ENCODE measurements around the gene DUSP8. TPM values are rescaled to one million over a fixed set of nuclear protein-coding genes. Genes with fewer than 3 reads are reported as not detected.

DUSP8 gene
- total and polyA plus RNA-seq, 2 of the 8 experiments (the other 6 are each of a cell fraction or from before 2014, with no cell fraction given): 2.8 to 3.6 TPM

DNA sequence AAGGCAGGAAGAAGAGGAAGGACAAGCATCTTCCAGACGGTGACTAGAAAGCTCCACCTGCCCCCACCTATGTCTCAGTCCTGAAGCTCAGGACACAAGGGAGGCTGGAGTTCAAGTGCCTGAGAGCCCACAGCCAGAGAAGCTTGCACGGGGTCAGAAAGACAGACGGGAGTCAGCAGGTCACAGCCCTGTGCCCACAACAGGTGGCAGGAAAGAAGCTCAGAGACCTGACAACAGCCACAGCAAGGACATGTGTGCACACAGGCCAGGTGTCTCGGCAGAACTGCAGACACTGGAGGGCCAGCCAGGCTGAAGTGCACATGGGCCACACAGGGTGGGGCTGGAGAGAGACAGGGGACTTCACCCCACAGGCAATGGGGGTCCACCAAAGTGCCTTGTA, 48.3 kb downstream of the DUSP8 start:
- Histone ChIP-seq H3K79me2 (ENCODE audit: control insufficient read depth in 1 of 2, insufficient read depth in 2 of 2, low read length in 2 of 2) (peaks cover 0 to 25% of the 10 kb centered on the region in 2 experiments; a peak in 1 of 4 replicates), H2BK120ac (replicated peaks; ENCODE audit: low read depth, low read length) (no peak overlapping the region), H3K27ac (ENCODE audit: low read depth, low read length) (no peak overlapping the region), H3K18ac (ENCODE audit: extremely low read depth, low read length) (no peak overlapping the region), H3K23me2 (ENCODE audit: low read depth, low read length) (no peaks in the 10 kb centered on the region), H3K9ac (replicated peaks in 1 of 4; ENCODE audit: extremely low read depth in 1 of 4, low read depth in 3 of 4, low read length in 3 of 4) (no peak overlapping the region), H3K27me3 (replicated peaks in 1 of 4; ENCODE audit: control insufficient read depth in 3 of 4, extremely low read depth in 1 of 4, insufficient read depth in 3 of 4, low read length in 3 of 4) (no peaks in the 10 kb centered on the region), H4K91ac (replicated peaks; ENCODE audit: insufficient read length, low read length) (no peak overlapping the region), H3K36me3 (ENCODE audit: control insufficient read depth in 2 of 4, insufficient read depth in 4 of 4, low read length in 3 of 4) (no peaks in the 10 kb centered on the region), H3K14ac (ENCODE audit: insufficient read length) (no peak overlapping the region), H3K4ac (replicated peaks; ENCODE audit: insufficient read length, low read depth, low read length) (no peak overlapping the region), H4K20me1 (replicated peaks in 1 of 2; ENCODE audit: control insufficient read depth in 1 of 2, insufficient read depth in 2 of 2, low read length in 2 of 2) (peaks cover 6 to 20% of the 10 kb centered on the region in 2 experiments), H2BK20ac (ENCODE audit: low read length) (no peak overlapping the region), H3K4me2 (ENCODE audit: insufficient read depth in 1 of 2, low read depth in 2 of 2, low read length in 2 of 2) (no peak overlapping the region), H2BK12ac (ENCODE audit: low read depth, low read length) (no peak overlapping the region), H3K4me1 (replicated peaks in 1 of 4; ENCODE audit: control insufficient read depth in 3 of 4, insufficient read depth in 4 of 4, low read length in 3 of 4) (peaks cover 0 to 2% (median 0%) of the 10 kb centered on the region in 4 experiments; a peak in 1 of 7 replicates), H4K8ac (ENCODE audit: extremely low read depth, insufficient read depth, low read length) (no peak overlapping the region), H2BK15ac (ENCODE audit: low read length) (no peak overlapping the region), H2AFZ (ENCODE audit: low read length) (no peak overlapping the region), H3K79me1 (ENCODE audit: low read depth, low read length) (peaks cover 7% of the 10 kb centered on the region), H3K4me3 (ENCODE audit: extremely low read depth in 1 of 4, insufficient read depth in 2 of 4, low read depth in 3 of 4, low read length in 4 of 4) (no peak overlapping the region), H3K9me3 (ENCODE audit: insufficient read depth in 2 of 2, low read depth in 1 of 2, low read length in 1 of 2) (no peaks in the 10 kb centered on the region), H3K56ac (replicated peaks; ENCODE audit: insufficient read length, low read depth, low read length) (no peak overlapping the region), H2BK5ac (ENCODE audit: low read depth, low read length) (no peak overlapping the region), H3K23ac (ENCODE audit: insufficient read length) (no peak overlapping the region), H4K5ac (ENCODE audit: insufficient read length, low read depth, low read length) (no peak overlapping the region), H2AK5ac (ENCODE audit: low read depth, low read length) (no peak overlapping the region)
- POLR2A ChIA-PET (ENCODE audit: partially characterized antibody): interaction anchor here (0.7 kb wide), 1 partner anchor 299 kb away, joined by 3 read pairs; no protein-coding TSS in a partner anchor
- FAIRE-seq (no peak), DNase-seq (ENCODE audit: low read depth in 1 of 2, low spot score in 2 of 2) (no peak)
- TF ChIP-seq ASH2L (IDR thresholded peaks at IDR 0.05; ENCODE audit: low read length): no peak
- TF ChIP-seq CTBP2 (IDR thresholded peaks at IDR 0.05; ENCODE audit: borderline replicate concordance, insufficient read depth, insufficient read length, low read length): no peak
- TF ChIP-seq SUZ12 (IDR thresholded peaks at IDR 0.05; ENCODE audit: low read length): no peak
- no peak for TF ChIP-seq NRF1 (IDR thresholded peaks at IDR 0.05; ENCODE audit: low read depth, low read length)
- TF ChIP-seq BACH1 (IDR thresholded peaks at IDR 0.05; ENCODE audit: low read length): no peak
- no peak for TF ChIP-seq NANOG (IDR thresholded peaks at IDR 0.05; ENCODE audit: insufficient read depth, low read depth, low read length, poor library complexity, severe bottlenecking)
- no peak for TF ChIP-seq CHD1 (IDR thresholded peaks at IDR 0.05; ENCODE audit: low read depth, low read length)
- no peak for TF ChIP-seq RXRA (IDR thresholded peaks at IDR 0.05; ENCODE audit: insufficient read depth, low read depth, low read length)
- TF ChIP-seq SAP30 (IDR thresholded peaks at IDR 0.05; ENCODE audit: insufficient read depth, insufficient replicate concordance, low read length): no peak
- TF ChIP-seq KDM5A (IDR thresholded peaks at IDR 0.05; ENCODE audit: low read length): no peak
- CTCF ChIA-PET (ENCODE audit: partially characterized antibody): interaction anchor here (0.6 to 1.8 kb wide), 4 partner anchors 9 to 1383 kb away, joined by 3 to 5 read pairs (median 4); no protein-coding TSS in a partner anchor
- 90% methylated on average over 3 of the region's 4 CpGs; no CpG with 5 or more reads in 1 of the 2 experiments for WGBS, 2 experiments (ENCODE audit: extremely low coverage in 1 of 2, insufficient coverage in 1 of 2, insufficient read length in 1 of 2, insufficient replicate concordance in 2 of 2, low coverage in 1 of 2, low lambda C conversion rate in 2 of 2, missing lambda C conversion rate in 1 of 2)
